Common myeloid progenitor, CD34-positive (primary cell): ENCODE measurements around the gene GSS.
"Not testable (repeated sequence)": the region's sequence is repeated elsewhere in the genome, so short reads cannot be mapped to it uniquely, and the experiment has no call there.

Experiments used
- CTCF ChIA-PET: fragments of 350-600 bp; sonication (Branson Sonifier 250); formaldehyde crosslinking; loops from one replicate; lab custom pipeline; 2021; ENCODE audit warnings: antibody characterized with exemption; lab: Charles Lee
- POLR2A ChIA-PET: fragments of 350-600 bp; sonication (Branson Sonifier 250); formaldehyde crosslinking; loops from one replicate; lab custom pipeline; 2021; ENCODE audit warnings: antibody characterized with exemption; lab: Charles Lee
- DNase-seq, 3 donors: peaks; one replicate each; pipeline versions ENCODE4 v3.0.0 to v3.0.0-alpha.2; 2013
- H3K27ac ChIP-seq, 2 experiments: 1 replicate in 1 of 2; 2 replicates in 1 of 2; pipeline ENCODE4 v1.7.0; 2013; ENCODE audit warnings: inconsistent platforms in 2 of 2, low read length in 2 of 2, mild to moderate bottlenecking in 2 of 2, low read depth in 1 of 2, moderate library complexity in 1 of 2; ENCODE audit not compliant: severe bottlenecking in 2 of 2, insufficient read depth in 1 of 2, poor library complexity in 1 of 2
- H3K27me3 ChIP-seq, 5 experiments: replicated peaks in 2 of 5; 1 replicate in 3 of 5; 2 replicates in 2 of 5; pipeline versions ENCODE4 v1.6.1 to v1.7.0; 2013; ENCODE audit warnings: low read length in 4 of 5, mild to moderate bottlenecking in 2 of 5, moderate library complexity in 2 of 5, inconsistent platforms in 1 of 5; ENCODE audit not compliant: insufficient read depth in 5 of 5, control insufficient read depth in 4 of 5
- H3K36me3 ChIP-seq, 4 experiments: 1 replicate in 2 of 4; 2 replicates in 2 of 4; pipeline versions ENCODE4 v1.6.1 to v1.7.0; 2013; ENCODE audit warnings: low read length in 3 of 4, control low read depth in 1 of 4, mild to moderate bottlenecking in 1 of 4; ENCODE audit not compliant: control insufficient read depth in 4 of 4, insufficient read depth in 4 of 4
- H3K4me1 ChIP-seq, 4 experiments: 1 replicate in 3 of 4; 2 replicates in 1 of 4; pipeline versions ENCODE4 v1.6.1 to v1.7.1; 2013; ENCODE audit warnings: low read length in 3 of 4, mild to moderate bottlenecking in 3 of 4, control low read depth in 1 of 4, inconsistent platforms in 1 of 4, moderate library complexity in 1 of 4; ENCODE audit not compliant: control insufficient read depth in 4 of 4, insufficient read depth in 4 of 4; ENCODE audit errors: control extremely low read depth in 1 of 4
- H3K4me3 ChIP-seq, 7 experiments: 1 replicate in 4 of 7; 2 replicates in 3 of 7; pipeline versions ENCODE4 v1.5.1 to v1.7.0; 2013; ENCODE audit warnings: mild to moderate bottlenecking in 7 of 7, low read length in 6 of 7, moderate library complexity in 6 of 7, inconsistent platforms in 2 of 7, low read depth in 2 of 7, control low read depth in 1 of 7; ENCODE audit not compliant: insufficient read depth in 4 of 7, control insufficient read depth in 1 of 7; ENCODE audit errors: extremely low read depth in 1 of 7
- H3K9me3 ChIP-seq, 5 experiments: 1 replicate in 4 of 5; 2 replicates in 1 of 5; pipeline versions ENCODE4 v1.6.1 to v1.7.1; 2013; ENCODE audit warnings: low read length in 4 of 5, mild to moderate bottlenecking in 2 of 5, inconsistent platforms in 1 of 5, low read depth in 1 of 5, moderate library complexity in 1 of 5; ENCODE audit not compliant: control insufficient read depth in 4 of 5, insufficient read depth in 2 of 5; ENCODE audit errors: control extremely low read depth in 1 of 5
- WGBS: methylation state at CpG from one replicate; pipeline ENCODE4 v1.1.5; 2013; ENCODE audit not compliant: insufficient coverage; 5-methylcytosine and 5-hydroxymethylcytosine counted together

The GSS gene

DNA sequence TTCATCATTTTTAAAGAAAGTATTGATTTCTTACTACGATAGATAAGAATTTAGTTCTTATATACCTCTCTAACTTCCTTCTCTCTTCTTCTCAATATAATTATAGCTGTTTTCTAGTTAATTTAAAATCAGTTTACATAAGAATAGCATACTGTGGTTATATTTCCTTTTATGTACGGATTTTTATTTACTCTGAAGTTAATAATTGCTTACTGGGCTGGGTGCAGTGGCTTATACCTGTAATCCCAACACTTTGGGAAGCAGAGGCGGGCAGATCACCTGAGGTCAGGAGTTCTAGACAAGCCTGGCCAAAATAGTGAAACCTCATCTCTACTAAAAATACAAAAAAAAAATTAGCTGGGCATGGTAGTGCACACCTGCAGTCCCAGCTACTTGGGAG lies 69.5 kb downstream of the GSS start:
- peaks cover 0 to 11% (median 3%) of the 10 kb centered on the region in 4 experiments for H3K4me1 ChIP-seq
- WGBS, result no CpG with 5 or more reads among the region's 3 CpGs
- H3K27me3 ChIP-seq, result no peaks in the 10 kb centered on the region
- no peak overlapping the region for H3K4me3 ChIP-seq
- no peak overlapping the region for H3K27ac ChIP-seq
- H3K36me3 ChIP-seq, result peaks cover 3 to 48% (median 16%) of the 10 kb centered on the region in 4 experiments
- ChIA-PET CTCF (no interaction called here), POLR2A (interaction anchor here (0.9 kb wide), 1 partner anchor 10 kb away, joined by 4 read pairs; the partner anchor contains the start of gene ACSS2)
- DNase-seq, result no peak
- no peaks in the 10 kb centered on the region for H3K9me3 ChIP-seq

DNA sequence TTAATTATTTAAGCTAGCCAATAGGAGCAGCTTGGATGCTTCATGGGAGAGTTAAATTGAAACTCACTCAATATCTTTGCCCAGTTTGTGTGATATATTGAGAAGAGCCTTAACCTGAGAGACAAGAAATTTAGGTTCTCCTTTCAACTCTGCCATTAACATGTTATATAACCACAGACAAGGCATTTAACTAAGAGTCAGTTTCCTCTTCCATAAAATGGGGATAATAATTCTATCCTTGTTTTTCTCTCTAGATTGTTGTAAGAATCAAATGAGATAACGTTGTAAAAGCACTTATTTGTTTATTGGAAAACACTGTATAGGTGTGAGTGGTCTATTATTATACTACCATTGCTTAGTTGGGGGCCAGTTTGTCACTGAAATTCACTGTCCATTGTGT lies 71.3 kb downstream of the GSS start:
- WGBS, result no CpG with 5 or more reads among the region's 1 CpG
- CTCF ChIA-PET, result interaction anchor here (1.3 to 1.4 kb wide), 2 partner anchors 19 to 50 kb away, joined by 3 read pairs; no protein-coding TSS in a partner anchor
- DNase-seq, result no peak

DNA sequence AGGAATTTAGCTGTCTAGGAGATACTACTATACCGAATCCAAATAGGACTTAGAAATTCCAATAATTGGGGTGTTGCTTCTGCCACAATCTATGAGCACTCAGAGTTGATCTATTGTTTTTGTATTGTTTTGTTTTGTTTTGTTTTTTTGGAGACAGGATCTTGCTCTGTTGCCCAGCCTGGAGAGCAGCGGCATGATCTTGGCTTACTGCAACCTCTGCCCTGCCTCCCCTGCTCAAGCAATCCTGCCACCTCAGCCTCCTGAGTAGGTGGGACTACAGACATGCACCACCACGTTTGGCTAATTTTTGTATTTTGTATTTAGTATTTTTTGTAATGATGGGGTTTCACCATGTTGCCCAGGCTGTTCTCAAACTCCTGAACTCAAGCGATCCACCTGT lies 71.8 kb downstream of the GSS start:
- Histone ChIP-seq H3K4me3 (no peak overlapping the region), H3K36me3 (peaks cover 3 to 42% (median 16%) of the 10 kb centered on the region in 4 experiments), H3K27ac (no peak overlapping the region), H3K4me1 (peaks cover 0 to 4% (median 3%) of the 10 kb centered on the region in 4 experiments), H3K9me3 (no peaks in the 10 kb centered on the region), H3K27me3 (no peaks in the 10 kb centered on the region)
- ChIA-PET POLR2A (interaction anchor here (1.0 kb wide), 1 partner anchor 8 kb away, joined by 3 read pairs; the partner anchor contains the start of gene ACSS2), CTCF (interaction anchor here (1.3 to 1.4 kb wide), 2 partner anchors 19 to 50 kb away, joined by 3 read pairs; no protein-coding TSS in a partner anchor)
- 100% methylated on average over 2 of the region's 4 CpGs for WGBS
- DNase-seq, result no peak

More for the DNA sequence above, 71.3 kb downstream of the GSS start:
- Histone ChIP-seq H3K9me3 (no peaks in the 10 kb centered on the region), H3K4me1 (peaks cover 0 to 4% (median 3%) of the 10 kb centered on the region in 4 experiments), H3K27ac (no peak overlapping the region), H3K36me3 (peaks cover 3 to 42% (median 16%) of the 10 kb centered on the region in 4 experiments), H3K4me3 (no peak overlapping the region), H3K27me3 (no peaks in the 10 kb centered on the region)
- POLR2A ChIA-PET, result interaction anchor here (1.0 kb wide), 1 partner anchor 8 kb away, joined by 3 read pairs; the partner anchor contains the start of gene ACSS2

DNA sequence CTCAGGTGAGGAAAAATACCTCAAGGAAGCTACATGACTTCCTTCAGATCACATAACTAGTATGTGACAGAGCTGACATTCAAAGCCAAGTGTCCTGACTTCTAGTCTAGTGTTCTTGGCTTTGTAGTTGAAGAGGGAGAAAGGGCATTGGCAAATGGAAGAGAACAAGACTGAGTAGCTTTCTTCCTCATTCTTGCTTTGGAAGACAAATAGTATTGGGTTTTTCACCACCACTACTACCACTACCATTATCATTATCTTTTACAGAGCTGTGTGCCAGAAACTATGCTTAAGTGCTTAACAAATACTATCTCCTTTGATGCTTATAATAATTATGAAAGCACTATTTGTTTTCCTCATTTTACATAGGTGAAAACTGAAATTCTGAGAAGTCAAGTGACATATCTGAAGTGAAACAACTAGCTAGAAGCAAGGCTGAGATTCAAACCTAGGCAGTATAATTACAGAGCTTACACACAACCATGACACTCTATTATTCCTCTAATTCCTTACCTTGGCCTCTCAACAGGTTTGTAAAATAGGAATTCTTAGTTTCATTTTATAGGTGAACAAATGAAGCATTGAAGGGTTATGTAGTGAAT lies 72.4 kb downstream of the GSS start:
- H3K4me3 ChIP-seq, result no peak overlapping the region
- DNase-seq, result no peak
- no peaks in the 10 kb centered on the region for H3K4me1 ChIP-seq
- POLR2A ChIA-PET, result no interaction called here
- no peaks in the 10 kb centered on the region for H3K27me3 ChIP-seq
- no peak overlapping the region for H3K27ac ChIP-seq
- no peaks in the 10 kb centered on the region for H3K9me3 ChIP-seq
- CTCF ChIA-PET, result interaction anchor here (0.7 to 1.4 kb wide), 3 partner anchors 10 to 51 kb away, joined by 3 read pairs; partner anchors contain the start of gene GGT7
- H3K36me3 ChIP-seq, result peaks cover 3 to 42% (median 16%) of the 10 kb centered on the region in 4 experiments

DNA sequence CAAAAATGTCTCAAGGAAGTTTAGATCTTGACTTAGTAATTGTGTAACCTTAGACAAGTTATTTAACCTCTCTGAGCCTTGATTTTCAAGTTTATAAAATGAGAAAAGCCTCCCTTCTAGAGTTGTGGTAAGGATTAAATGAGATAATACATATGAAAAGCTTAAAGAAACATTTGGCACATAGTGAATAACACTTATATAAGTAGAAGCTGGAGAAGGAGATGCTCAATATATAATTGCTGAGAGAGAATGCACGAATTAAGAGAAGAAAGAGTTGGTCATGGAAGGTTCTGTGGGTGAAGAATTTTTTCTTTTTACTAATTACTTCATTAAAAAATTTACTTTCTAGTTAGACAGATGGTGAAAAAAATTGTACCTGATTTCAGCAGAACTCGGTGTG lies 73.9 kb downstream of the GSS start:
- DNase-seq, result no peak
- Histone ChIP-seq H3K4me3 (no peak overlapping the region), H3K27ac (no peak overlapping the region), H3K27me3 (no peaks in the 10 kb centered on the region), H3K9me3 (no peaks in the 10 kb centered on the region), H3K36me3 (peaks cover 3 to 34% (median 16%) of the 10 kb centered on the region in 4 experiments), H3K4me1 (peaks cover 1 to 7% (median 3%) of the 10 kb centered on the region in 4 experiments)
- WGBS, result 100% methylated on average over 1 of the region's 2 CpGs
- ChIA-PET CTCF (no interaction called here), POLR2A (no interaction called here)

DNA sequence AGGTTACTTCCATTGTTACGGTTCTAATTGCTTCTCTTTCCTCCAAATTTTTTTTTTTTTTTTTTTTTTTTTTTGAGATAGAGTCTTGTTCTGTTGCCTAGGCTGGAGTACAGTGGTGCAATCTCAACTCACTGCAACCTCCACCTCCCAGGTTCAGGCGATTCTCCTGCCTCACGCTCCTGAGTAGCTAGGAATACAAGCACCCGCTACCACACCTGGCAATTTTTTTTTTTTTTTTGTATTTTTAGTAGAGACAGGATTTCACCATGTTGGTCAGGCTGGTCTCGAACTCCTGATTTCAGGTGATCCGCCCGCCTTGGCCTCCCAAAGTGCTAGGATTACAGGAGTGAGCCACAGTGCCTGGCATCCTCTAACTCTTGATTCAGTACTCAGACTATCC lies 74.6 kb downstream of the GSS start:
- no CpG with 5 or more reads among the region's 7 CpGs for WGBS
- not testable (repeated sequence) for H3K9me3 ChIP-seq
- POLR2A ChIA-PET, result interaction anchor here (0.7 to 0.9 kb wide), 2 partner anchors 13 to 62 kb away, joined by 4 to 6 read pairs; no protein-coding TSS in a partner anchor

DNA sequence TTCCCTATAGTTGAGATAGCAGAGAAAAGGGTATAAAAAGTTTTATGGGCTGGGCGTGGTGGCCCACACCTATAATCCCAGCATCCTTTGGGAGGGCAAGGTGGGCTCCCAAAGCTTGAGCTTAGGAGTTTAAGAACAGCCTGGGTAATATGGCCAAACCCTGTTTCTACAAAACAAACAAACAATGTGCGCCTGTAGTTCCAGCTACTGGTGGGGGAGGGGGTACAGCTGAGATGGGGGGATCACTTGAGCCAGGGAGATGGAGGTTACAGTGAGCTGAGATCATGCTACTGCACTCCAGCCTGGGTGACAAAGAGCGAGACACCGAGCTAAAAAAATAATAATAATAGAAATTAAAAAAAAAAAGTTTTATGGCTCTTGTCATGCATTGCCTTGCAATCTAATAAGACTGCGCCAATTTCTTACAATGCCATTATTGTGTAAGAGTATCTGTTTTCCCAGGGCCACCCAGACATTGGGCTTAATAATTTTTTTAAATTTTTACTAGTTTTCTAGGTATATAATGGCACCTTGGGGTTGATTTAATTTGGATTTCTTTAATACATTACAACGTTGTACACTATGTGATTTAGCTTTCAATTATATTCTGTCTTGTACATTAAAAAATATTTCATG lies 75.3 kb downstream of the GSS start:
- CTCF ChIA-PET, result no interaction called here
- Histone ChIP-seq H3K4me3 (no peak overlapping the region), H3K4me1 (peaks cover 5 to 15% (median 11%) of the 10 kb centered on the region in 4 experiments), H3K9me3 (no peaks in the 10 kb centered on the region), H3K27me3 (no peaks in the 10 kb centered on the region), H3K36me3 (peaks cover 3 to 28% (median 15%) of the 10 kb centered on the region in 4 experiments), H3K27ac (no peak overlapping the region)
- no peak for DNase-seq
- no CpG with 5 or more reads among the region's 6 CpGs for WGBS
- POLR2A ChIA-PET, result interaction anchor here (0.6 to 0.9 kb wide), 3 partner anchors 12 to 77 kb away, joined by 3 to 6 read pairs (median 4); no protein-coding TSS in a partner anchor

More for the DNA sequence above, 74.6 kb downstream of the GSS start:
- peaks cover 3 to 34% (median 16%) of the 10 kb centered on the region in 4 experiments for H3K36me3 ChIP-seq
- H3K4me1 ChIP-seq, H3K27me3 ChIP-seq, H3K4me3 ChIP-seq, H3K27ac ChIP-seq, CTCF ChIA-PET, DNase-seq: not testable (repeated sequence)
